KG1 (cell line): ENCODE measurements around the gene CWC15.
A peak's percentile ranks its signal among the peaks of the same experiment; 100 is the strongest.
"Not testable (repeated sequence)": the region's sequence is repeated elsewhere in the genome, so short reads cannot be mapped to it uniquely, and the experiment has no call there.

Source experiments
- DNase-seq: peaks from one replicate; lab custom pipeline; 2025; lab: John Stamatoyannopoulos, UW

Gene CWC15

GRCh38 chr11:94973099-94973968 is at the start of gene CWC15, which contains the start of gene KDM4D:
TSS of gene CWC15 (minus strand) at chr11:94973556. CDS start at chr11:94972185, 1,371 bp downstream.
TSS of gene KDM4D (plus strand) at chr11:94973709. CDS start at chr11:94997373, 23,664 bp downstream.
- DNase-seq: peak; percentile 90

DNA sequence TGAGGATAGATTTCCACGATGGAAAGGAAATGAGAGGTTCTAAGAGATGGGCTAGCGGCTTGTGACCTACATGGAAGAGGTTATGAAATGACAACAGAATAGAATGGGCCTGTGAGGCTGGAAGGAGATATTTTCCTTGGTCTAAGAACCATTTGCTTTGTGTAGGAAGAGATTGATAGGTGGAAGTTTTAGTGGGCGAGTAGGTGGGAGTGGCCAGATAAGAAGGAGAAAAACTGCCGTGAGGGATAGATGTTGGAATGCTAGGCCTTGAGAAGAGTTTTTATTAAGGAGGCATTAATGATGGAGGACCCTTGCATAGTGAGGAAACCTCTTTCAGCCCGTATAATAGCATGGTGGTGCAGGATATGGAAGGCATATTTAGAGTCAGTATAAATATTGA is 48.1 kb upstream of the CWC15 start:
- not testable (repeated sequence) for DNase-seq

DNA sequence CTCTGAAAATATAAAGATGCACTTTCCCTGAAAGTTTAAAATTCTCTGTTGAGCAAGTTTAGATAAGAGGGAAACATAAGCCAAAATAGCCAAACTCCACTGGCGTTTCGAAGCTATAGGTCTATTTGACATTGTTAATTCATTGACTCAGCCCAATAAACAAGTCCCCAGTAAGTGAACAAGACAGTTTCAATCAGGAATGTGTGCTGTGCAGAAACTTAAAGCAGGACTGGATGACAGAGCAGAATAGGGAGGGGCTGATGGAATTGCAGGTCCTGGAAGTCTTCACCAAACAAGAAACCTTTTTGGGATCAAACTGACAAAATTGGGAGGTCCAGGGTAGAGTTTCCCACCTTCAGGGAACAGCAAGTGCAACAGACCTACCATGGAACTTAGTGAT is 42.8 kb upstream of the CWC15 start:
- DNase-seq: no peak

- no peak for DNase-seq
These were observed 40.9 kb upstream of the CWC15 start for GRCh38 chr11:95014184-95014821.

- no peak for DNase-seq
These were observed 38.0 kb upstream of the CWC15 start for GRCh38 chr11:95011376-95011775.

GRCh38 chr11:95005642-95006041 is 32.3 kb upstream of the CWC15 start:
- DNase-seq: no peak

GRCh38 chr11:95003716-95004115 is 30.4 kb upstream of the CWC15 start:
- DNase-seq: no peak

DNA sequence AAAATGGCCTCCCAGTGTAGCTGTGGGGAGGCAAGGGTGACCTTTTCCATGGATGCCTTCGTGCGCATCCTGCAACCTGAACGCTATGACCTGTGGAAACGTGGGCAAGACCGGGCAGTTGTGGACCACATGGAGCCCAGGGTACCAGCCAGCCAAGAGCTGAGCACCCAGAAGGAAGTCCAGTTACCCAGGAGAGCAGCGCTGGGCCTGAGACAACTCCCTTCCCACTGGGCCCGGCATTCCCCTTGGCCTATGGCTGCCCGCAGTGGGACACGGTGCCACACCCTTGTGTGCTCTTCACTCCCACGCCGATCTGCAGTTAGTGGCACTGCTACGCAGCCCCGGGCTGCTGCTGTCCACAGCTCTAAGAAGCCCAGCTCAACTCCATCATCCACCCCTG is 24.9 kb upstream of the CWC15 start:
- no peak for DNase-seq

DNA sequence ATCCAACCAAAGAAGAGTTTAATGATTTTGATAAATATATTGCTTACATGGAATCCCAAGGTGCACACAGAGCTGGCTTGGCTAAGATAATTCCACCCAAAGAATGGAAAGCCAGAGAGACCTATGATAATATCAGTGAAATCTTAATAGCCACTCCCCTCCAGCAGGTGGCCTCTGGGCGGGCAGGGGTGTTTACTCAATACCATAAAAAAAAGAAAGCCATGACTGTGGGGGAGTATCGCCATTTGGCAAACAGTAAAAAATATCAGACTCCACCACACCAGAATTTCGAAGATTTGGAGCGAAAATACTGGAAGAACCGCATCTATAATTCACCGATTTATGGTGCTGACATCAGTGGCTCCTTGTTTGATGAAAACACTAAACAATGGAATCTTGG is 24.1 kb upstream of the CWC15 start:
- no peak for DNase-seq

DNA sequence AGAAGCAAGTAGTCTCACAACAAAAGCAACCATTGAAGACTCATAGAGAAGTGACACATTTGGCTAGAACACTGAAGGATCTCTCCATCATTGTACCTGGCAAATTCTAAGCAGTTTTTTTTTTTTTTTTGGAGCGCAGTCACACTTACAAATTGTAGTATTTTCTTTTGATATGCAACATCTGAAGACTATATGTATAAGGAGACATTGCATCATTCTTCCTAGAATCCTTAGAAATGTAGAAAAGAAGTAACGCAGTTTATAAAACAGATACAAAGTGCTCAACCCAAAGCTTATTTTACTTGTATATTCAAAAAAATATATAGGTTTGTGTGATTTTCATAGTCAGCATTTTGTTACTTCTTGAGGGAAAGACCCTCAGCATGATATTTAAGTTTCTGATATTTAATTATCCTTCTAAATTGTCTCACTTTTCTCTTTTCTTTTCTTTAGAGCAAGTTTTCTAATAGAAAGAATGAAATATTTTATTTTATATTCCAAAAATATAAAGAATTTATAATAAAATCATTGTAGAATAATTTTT is 20.1 kb upstream of the CWC15 start:
- DNase-seq: no peak

- no peak for DNase-seq
These were observed 15.4 kb upstream of the CWC15 start for GRCh38 chr11:94988748-94989147.

DNA sequence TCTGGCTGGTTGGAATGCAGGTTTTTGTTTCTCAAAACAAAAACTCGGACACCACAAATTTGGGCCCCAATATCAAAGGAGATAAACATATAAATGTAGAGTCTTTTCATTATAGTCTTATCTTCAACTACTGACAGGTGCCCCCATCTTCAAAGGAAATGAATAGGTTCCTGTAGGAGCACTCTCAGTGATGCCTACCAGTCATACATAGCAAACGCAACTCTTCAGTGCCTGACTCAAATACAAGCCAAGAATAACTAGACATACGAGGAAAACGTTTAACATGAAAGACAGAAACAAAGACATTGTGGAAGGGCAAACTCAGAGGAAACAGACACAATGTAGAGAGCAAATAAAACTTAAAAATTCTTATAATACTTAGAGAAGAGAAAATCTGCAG is 14.0 kb upstream of the CWC15 start:
- no peak for DNase-seq

DNA sequence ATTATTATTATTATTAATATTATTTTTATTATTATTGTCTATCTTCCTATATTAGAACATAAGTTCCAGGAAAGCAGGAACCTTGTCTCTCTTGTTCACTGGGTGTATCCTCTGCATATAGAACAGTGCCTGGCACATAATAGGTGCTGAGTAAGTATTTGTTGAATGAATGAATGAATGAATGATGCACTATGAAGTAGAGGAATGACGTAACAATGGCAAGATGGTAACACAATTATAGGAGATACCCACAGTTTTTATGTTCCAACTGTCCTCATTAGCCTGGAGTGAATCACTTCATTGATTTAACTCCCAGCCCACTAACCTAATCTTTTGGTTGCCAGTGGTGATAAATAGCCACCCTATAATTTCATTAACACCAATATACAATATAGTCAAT is 2.2 kb upstream of the CWC15 start:
- DNase-seq: no peak

DNA sequence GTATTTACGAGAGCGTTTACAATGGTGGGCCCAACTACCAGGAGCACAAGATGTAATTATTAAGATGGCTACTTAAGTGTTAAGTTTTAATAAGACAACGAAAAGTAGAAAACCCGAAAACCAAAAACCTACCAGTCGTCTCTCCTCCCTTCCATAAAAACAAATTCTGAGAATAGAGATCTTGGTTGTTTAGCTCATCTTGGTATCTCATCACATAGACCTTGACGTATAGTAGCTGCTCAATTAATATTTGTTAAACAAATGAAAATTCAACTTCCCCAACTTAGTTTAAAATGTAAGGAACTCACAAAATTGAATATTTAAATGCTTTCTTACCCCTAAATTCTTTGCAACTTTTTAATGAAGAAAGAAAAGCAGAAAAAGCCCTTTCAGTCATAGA is 822 bp upstream of the CWC15 start:
- DNase-seq: no peak

DNA sequence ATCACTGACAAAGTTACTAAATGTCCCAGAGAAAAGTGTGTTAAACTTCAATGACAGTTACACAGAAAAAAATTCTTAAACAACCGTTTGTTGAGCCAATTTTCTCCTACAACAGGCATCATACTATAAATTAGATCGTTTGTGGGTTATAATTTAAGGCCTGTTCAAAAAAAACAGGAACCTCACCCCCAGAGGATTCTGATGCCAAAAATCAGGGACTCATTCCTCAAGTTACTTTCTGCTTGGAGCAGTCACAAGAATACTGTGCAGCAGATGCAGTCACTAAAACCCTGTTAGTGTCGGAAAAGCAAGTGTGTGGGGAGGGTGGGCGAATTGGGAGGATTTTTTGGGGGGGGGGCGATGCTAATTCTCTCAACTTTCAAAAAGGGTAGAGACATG is 657 bp downstream of the CWC15 start:
- no peak for DNase-seq

- peak; percentile 20 for DNase-seq
These were observed 4.9 kb downstream of the CWC15 start for GRCh38 chr11:94968334-94968958.

DNA sequence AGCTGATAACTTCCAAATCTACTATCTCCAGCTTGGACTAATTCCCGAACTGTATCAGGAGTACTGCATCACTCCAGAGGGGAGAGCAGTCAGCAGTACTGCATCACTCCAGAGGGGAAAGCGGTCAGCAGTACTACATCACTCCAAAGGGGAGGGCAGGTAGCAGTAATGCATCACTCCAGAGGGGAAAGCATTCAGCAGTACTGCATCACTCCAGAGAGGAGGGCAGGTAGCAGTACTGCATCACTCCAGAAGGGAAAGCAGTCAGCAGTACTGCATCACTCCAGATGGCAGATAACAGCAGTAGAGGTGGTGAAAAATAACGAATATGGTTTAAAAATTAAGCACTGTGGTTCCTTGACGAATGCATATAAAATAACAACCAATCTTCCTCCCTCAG is 8.4 kb downstream of the CWC15 start:
- no peak for DNase-seq

- DNase-seq: no peak
These were observed 12.1 kb downstream of the CWC15 start for GRCh38 chr11:94961255-94961654.

DNA sequence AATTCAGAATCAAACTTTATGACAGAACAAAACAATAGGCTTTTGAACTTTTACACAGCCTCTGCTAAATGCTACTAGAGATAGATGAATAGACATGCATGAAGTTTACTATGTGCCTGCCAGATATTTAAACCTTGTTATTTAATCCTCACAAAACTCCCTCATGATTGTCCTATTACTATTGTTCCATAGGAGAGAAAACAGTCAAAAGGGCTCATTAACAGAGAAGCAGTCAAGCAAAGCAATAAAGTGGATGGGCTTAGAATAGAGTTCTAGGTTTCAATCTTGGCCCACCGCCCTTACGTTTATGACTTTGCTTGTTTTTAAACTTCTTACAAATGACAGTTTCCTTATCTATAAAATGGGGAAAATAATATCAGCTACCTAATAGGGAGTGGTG is 12.9 kb downstream of the CWC15 start:
- DNase-seq: no peak

DNA sequence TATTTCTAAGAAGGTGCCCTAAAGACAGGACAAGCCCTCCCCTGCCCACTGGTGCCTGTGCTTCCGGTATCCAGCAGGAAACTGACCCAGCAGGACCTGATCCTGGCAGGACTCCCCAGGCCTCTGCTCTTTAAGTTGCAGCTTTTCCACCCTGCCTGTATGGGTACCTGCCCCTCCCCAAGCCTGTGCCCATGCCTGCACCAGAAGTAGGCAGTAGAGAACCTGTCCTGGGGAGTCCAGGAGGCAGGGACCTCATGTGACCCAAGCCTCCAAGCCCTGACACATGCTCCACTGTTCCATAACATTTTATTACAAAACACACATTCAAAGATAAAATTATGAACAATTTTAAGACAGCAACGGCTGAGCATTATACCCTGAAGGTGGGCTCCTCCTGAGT is 14.2 kb downstream of the CWC15 start:
- no peak for DNase-seq

DNA sequence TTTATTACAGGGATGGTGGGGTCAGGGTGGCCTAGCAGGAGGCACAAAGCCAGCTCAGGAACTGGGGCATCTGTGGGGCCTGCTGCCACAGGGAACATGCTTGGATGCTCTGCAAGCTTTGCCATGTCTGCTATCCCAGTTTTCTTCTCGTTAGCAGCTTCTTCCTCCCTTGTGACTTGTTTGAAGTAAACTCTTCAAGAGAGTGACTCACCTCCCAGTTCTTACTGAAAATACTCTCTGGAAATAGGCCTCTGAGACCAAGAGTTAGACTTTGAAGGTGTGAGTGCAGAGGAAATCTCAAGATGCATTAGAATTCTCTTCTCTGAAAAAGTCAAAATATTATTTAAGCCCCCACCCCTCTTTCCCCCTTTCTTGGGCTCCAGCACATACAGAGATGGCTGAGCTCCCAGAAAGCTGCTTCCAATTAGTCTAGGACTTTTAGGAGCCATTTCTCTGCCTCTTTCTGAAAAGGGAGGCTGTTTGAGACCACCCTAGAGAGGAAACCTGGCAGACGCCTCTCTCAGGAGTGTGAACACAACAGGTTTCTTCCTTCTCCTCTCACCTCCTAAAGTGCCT is 15.1 kb downstream of the CWC15 start:
- no peak for DNase-seq

DNA sequence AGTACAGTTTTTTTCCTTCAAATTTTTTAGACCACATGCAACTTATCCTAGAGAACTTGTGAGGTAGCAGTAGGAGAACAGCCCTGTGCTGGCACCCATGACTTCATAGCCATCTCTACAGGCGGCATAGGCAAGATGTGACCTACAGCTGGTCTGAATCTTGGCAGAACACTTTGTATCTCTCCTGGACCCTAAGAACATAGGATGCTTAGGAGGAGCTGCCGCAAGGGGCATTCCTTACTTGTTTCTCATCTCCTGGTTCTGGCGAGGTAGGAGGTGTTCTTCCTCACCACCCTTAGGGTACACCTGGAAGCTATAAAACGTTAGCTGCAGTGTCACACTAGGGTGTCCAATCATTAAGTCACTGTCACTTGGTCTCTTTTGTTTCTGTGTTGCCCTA is 16.4 kb downstream of the CWC15 start:
- DNase-seq: no peak
